ENCODE results near the gene GAL3ST1. TPM values are rescaled to one million over a fixed set of nuclear protein-coding genes. Genes with fewer than 3 reads are reported as not detected.

The GAL3ST1 gene
- total and polyA plus RNA-seq, 8 donors: 1.8 to 9.3 (median 6.8) TPM

DNA sequence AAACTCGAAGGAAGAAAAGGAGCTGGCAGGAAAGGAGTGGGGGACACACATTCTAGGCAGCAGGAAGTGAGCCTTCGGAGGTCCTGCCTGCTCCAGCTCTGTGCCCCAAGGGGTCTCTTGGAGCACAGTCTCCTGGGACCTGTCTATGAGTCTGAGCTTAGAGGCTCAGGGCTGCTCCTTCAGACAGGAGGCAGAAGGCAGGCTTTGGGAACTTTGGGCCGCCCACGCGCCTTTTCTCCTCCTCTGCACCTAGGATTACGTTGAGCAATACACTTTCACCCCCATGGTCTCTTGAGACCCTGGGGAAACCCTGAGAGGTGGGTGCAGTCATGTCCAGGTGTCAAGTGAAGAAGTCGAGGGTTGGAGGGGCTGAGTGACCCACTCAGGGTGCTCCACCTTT, 33.5 kb upstream of the GAL3ST1 start:
- peak overlapping the region; percentile 50 to 56 for H3K4me3 ChIP-seq
- H3K9me3 ChIP-seq: no peaks in the 10 kb centered on the region
- intact Hi-C loops (cut with DNase I): no loop called here
- TF ChIP-seq CTCF (IDR thresholded peaks at IDR 0.05): no peak
- no peak for DNase-seq
- ATAC-seq: no peak
- peaks cover 0 to 16% of the 10 kb centered on the region in 2 donors for H3K36me3 ChIP-seq
- no peaks in the 10 kb centered on the region for H3K27me3 ChIP-seq
- H3K27ac ChIP-seq: peak overlapping the region in 1 of 2 donors; percentile 75
- H3K4me1 ChIP-seq: peaks cover 21 to 50% of the 10 kb centered on the region in 2 donors

DNA sequence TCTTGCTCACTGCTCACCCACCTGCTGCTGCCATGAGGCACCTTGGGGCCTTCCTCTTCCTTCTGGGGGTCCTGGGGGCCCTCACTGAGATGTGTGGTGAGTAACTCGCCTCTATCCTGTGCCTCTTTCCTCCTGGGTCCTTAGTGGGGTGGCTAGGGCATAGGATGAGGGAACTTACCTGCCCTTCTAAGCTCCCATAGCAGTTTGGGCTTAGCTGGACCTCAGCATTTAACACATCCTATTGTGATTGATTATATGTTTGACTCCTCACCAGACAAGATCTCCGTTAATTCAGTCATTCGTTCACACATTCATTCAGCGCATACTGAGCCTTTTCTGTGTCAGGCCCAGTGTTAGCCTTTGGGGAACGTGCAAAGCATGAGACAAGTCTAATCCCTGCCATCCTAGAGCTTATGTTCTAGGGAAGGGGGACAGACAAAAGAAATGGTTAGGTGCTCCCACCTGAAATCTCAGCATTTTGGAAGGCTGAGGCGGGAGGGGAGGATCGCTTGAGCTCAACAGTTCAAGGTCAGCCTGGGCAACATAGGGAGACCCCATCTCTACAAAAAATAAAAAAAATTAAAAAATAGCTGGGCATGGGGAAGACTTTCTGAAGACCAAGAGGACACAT, 33.0 kb upstream of the GAL3ST1 start:
- Histone ChIP-seq H3K4me1 (peaks cover 21 to 50% of the 10 kb centered on the region in 2 donors), H3K9me3 (no peaks in the 10 kb centered on the region), H3K36me3 (peaks cover 0 to 11% of the 10 kb centered on the region in 2 donors), H3K27ac (peak overlapping the region; percentile 75 to 84), H3K27me3 (no peaks in the 10 kb centered on the region), H3K4me3 (peak overlapping the region; percentile 50 to 56)
- ATAC-seq: no peak
- no peak for DNase-seq
- intact Hi-C loops (cut with DNase I): no loop called here
- no peak for TF ChIP-seq CTCF (IDR thresholded peaks at IDR 0.05)

GRCh38 chr22:30606455-30607299, 32.2 kb upstream of the GAL3ST1 start, which contains the start of gene TCN2:
TCN2 (plus strand) TSS chr22:30607174; CDS start chr22:30607332, 158 bp downstream.
- Histone ChIP-seq H3K4me1 (peaks cover 21 to 50% of the 10 kb centered on the region in 2 donors), H3K36me3 (peaks cover 0 to 8% of the 10 kb centered on the region in 2 donors), H3K4me3 (peak within 1 kb of the TSS; percentile 50 to 56), H3K27ac (peak within 1 kb of the TSS; percentile 75 to 84), H3K9me3 (no peaks in the 10 kb centered on the region), H3K27me3 (no peaks in the 10 kb centered on the region)
- ATAC-seq: peak; percentile 75
- TF ChIP-seq CTCF (IDR thresholded peaks at IDR 0.05): peak in 1 of 2 donors; percentile 16
- DNase-seq: peak; percentile 74 to 87 (median 83)
- intact Hi-C loops (cut with DNase I): no loop called here

GRCh38 chr22:30605449-30606110, 31.1 kb upstream of the GAL3ST1 start:
- ATAC-seq (peak; percentile 58), DNase-seq (peak in 2 of 4 donors; percentile 39 to 67)
- H3K4me3 ChIP-seq: peak overlapping the region; percentile 50 to 56
- H3K27ac ChIP-seq: peak overlapping the region in 1 of 2 donors; percentile 75
- H3K4me1 ChIP-seq: peaks cover 21 to 45% of the 10 kb centered on the region in 2 donors
- no peaks in the 10 kb centered on the region for H3K9me3 ChIP-seq
- TF ChIP-seq CTCF (IDR thresholded peaks at IDR 0.05): peak; percentile 52 to 73
- H3K36me3 ChIP-seq: no peaks in the 10 kb centered on the region
- no peaks in the 10 kb centered on the region for H3K27me3 ChIP-seq
- intact Hi-C loops (cut with DNase I): no loop called here

Data from left lung (tissue), 10 donors.